Neuronal stem cell (in vitro differentiated cells): ENCODE measurements around the gene ANKMY1.

ENCODE experiments used
- DNase-seq: peaks from one replicate; pipeline ENCODE4 v3.0.0-alpha.2; 2013; ENCODE audit warnings: low spot score
- H2AFZ ChIP-seq: one replicate; pipeline ENCODE4 v1.6.1; 2013; ENCODE audit warnings: mild to moderate bottlenecking, low read length, inconsistent platforms
- H2AK5ac ChIP-seq: 2 replicates; pipeline ENCODE4 v1.6.1; 2013; ENCODE audit warnings: low read depth, mild to moderate bottlenecking, inconsistent platforms, low read length, moderate library complexity, mixed read lengths
- H2BK120ac ChIP-seq: 2 replicates; pipeline ENCODE4 v1.6.1; 2013; ENCODE audit warnings: low read depth, mild to moderate bottlenecking, inconsistent platforms, low read length, moderate library complexity, mixed read lengths
- H2BK12ac ChIP-seq: one replicate; pipeline ENCODE4 v1.6.1; 2013; ENCODE audit warnings: low read length, inconsistent platforms
- H2BK15ac ChIP-seq: 2 replicates; pipeline ENCODE4 v1.6.1; 2013; ENCODE audit warnings: mild to moderate bottlenecking, low read length, inconsistent platforms, mixed read lengths
- H2BK5ac ChIP-seq: one replicate; pipeline ENCODE4 v1.6.1; 2013; ENCODE audit warnings: inconsistent platforms, mild to moderate bottlenecking, low read length, moderate library complexity
- H3K14ac ChIP-seq: one replicate; pipeline ENCODE4 v1.6.1; 2013; ENCODE audit warnings: low read length, inconsistent platforms
- H3K18ac ChIP-seq: 2 replicates; pipeline ENCODE4 v1.6.1; 2013; ENCODE audit warnings: low read length, inconsistent platforms
- H3K23ac ChIP-seq: 2 replicates; pipeline ENCODE4 v1.6.1; 2013; ENCODE audit warnings: low read depth, mild to moderate bottlenecking, mixed read lengths, low read length, inconsistent platforms; ENCODE audit not compliant: poor library complexity
- H3K27ac ChIP-seq: replicated peaks from 3 replicates; pipeline ENCODE4 v1.5.1; 2013; ENCODE audit warnings: low read length, inconsistent platforms
- H3K27me3 ChIP-seq, 3 experiments: 2 replicates each; pipeline ENCODE4 v1.6.1; 2013; ENCODE audit warnings: low read length in 3 of 3, mild to moderate bottlenecking in 2 of 3, inconsistent platforms in 1 of 3, low read depth in 1 of 3, mixed read lengths in 1 of 3, moderate library complexity in 1 of 3; ENCODE audit not compliant: control insufficient read depth in 3 of 3, insufficient read depth in 3 of 3
- H3K36me3 ChIP-seq, 2 donors: replicated peaks in 1 of 2; 2 replicates each; pipeline ENCODE4 v1.6.1; 2013; ENCODE audit warnings: low read length in 2 of 2; ENCODE audit not compliant: control insufficient read depth in 2 of 2, insufficient read depth in 2 of 2
- H3K4ac ChIP-seq: 2 replicates; pipeline ENCODE4 v1.6.1; 2013; ENCODE audit warnings: inconsistent platforms, mild to moderate bottlenecking, low read length, moderate library complexity
- H3K4me1 ChIP-seq, 2 donors: 1 replicate in 1 of 2; 2 replicates in 1 of 2; pipeline ENCODE4 v1.6.1; 2013; ENCODE audit warnings: low read length in 2 of 2, low read depth in 1 of 2; ENCODE audit not compliant: control insufficient read depth in 2 of 2, insufficient read depth in 1 of 2
- H3K4me2 ChIP-seq: one replicate; pipeline ENCODE4 v1.6.1; 2013; ENCODE audit warnings: mild to moderate bottlenecking, low read length, inconsistent platforms; ENCODE audit not compliant: insufficient read depth, poor library complexity, severe bottlenecking
- H3K4me3 ChIP-seq, 2 donors: 2 replicates each; pipeline ENCODE4 v1.5.1; 2013; ENCODE audit warnings: low read length in 2 of 2, mild to moderate bottlenecking in 2 of 2, inconsistent platforms in 1 of 2, moderate library complexity in 1 of 2
- H3K79me1 ChIP-seq: one replicate; pipeline ENCODE4 v1.6.1; 2013; ENCODE audit warnings: low read depth, mild to moderate bottlenecking, inconsistent platforms, low read length, moderate library complexity
- H3K9ac ChIP-seq: one replicate; pipeline ENCODE4 v1.6.1; 2013; ENCODE audit warnings: mild to moderate bottlenecking, low read depth, low read length, inconsistent platforms; ENCODE audit not compliant: poor library complexity
- H3K9me3 ChIP-seq, 2 donors: replicated peaks in 1 of 2; 2 replicates each; pipeline versions ENCODE3 to v1.6.1; 2013; ENCODE audit warnings: low read length in 2 of 2, mild to moderate bottlenecking in 2 of 2, inconsistent platforms in 1 of 2, low read depth in 1 of 2, mixed read lengths in 1 of 2, moderate library complexity in 1 of 2; ENCODE audit not compliant: control insufficient read depth in 2 of 2, insufficient read depth in 1 of 2
- H4K8ac ChIP-seq: one replicate; pipeline ENCODE4 v1.6.1; 2013; ENCODE audit warnings: low read depth, mild to moderate bottlenecking, inconsistent platforms, low read length, moderate library complexity
- H4K91ac ChIP-seq: one replicate; pipeline ENCODE4 v1.6.1; 2013; ENCODE audit warnings: low read length, low read depth, mild to moderate bottlenecking, inconsistent platforms; ENCODE audit not compliant: poor library complexity
- WGBS, 2 donors: extraction: QIAGEN DNeasy Blood & Tissue Kit; methylation state at CpG; one replicate each; pipeline ENCODE4 v1.1.7; 2013; ENCODE audit warnings: missing lambda C conversion rate in 2 of 2, mixed read lengths in 1 of 2; ENCODE audit not compliant: insufficient read length in 2 of 2, insufficient replicate concordance in 1 of 2; ENCODE audit errors: extremely low coverage in 2 of 2; 5-methylcytosine and 5-hydroxymethylcytosine counted together

Gene ANKMY1

DNA sequence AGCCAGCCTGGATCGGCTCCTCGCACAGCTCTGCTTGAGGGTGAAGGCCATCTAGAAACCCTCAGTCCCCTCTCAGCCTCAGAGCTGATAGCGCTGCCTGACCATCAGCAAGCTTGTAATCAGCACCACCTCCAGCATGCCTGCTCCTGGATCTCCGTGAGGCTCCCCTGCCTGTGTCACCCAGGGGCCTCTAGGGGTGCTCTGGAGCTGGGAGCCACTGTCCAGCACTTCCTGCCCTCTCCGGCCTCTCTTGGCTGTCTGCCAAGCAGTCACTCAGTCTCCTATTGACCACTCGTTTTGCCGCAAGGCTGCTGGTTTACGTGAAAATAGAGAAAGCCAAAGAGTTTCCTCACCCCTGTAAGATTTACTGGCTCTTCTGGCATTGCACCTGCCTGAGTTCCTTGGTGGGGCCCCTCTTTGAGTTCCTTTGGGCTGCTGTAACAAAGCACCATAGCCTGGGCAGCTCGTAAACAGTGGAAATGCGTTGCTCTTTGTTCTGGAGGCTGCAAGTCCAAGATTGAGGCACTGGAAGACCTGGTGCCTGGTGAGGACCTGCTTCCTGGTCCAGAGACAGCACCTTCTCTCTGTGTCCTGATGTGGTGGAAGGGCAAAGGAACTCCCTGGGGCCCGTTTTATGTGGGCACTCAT is 46.6 kb upstream of the ANKMY1 start:
- Histone ChIP-seq H2BK15ac (no peak overlapping the region), H2BK12ac (no peak overlapping the region), H2BK120ac (no peak overlapping the region), H3K4me1 (no peaks in the 10 kb centered on the region), H3K14ac (no peak overlapping the region), H2AFZ (peak overlapping the region; percentile 90), H3K23ac (no peak overlapping the region), H2AK5ac (peak overlapping the region; percentile 37), H3K18ac (no peak overlapping the region), H2BK5ac (peak overlapping the region; percentile 68), H3K4me2 (no peak overlapping the region), H3K27ac (no peak overlapping the region), H3K4me3 (peak overlapping the region in 1 of 2 donors; percentile 41), H3K4ac (no peak overlapping the region), H4K8ac (no peak overlapping the region), H3K27me3 (no peaks in the 10 kb centered on the region), H3K36me3 (peaks cover 2 to 4% of the 10 kb centered on the region in 2 donors), H3K79me1 (peaks cover 2% of the 10 kb centered on the region), H3K9ac (no peak overlapping the region), H4K91ac (no peak overlapping the region), H3K9me3 (no peaks in the 10 kb centered on the region)
- no CpG with 5 or more reads among the region's 11 CpGs for WGBS, 2 donors
- no peak for DNase-seq

DNA sequence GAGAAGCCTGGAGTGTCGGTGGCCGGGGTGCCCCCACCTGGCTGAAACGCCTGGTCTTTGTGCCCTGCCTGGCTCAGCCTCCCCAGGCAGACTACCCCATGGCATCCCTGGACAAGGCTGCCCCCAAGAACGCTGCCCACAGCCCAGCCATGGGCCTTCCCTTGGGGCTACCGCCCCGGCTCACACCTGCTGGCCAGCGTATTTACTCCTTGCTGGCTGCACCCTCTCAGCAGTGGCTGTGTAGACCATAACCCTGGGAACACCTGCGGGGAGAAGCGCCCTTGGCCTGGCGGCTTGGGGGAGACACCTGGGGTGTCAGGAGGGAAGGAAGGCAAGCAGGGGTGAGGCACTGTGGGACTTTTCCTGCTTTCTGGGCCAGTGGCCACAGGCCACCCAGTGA is 46.1 kb upstream of the ANKMY1 start:
- no peaks in the 10 kb centered on the region for H3K4me1 ChIP-seq
- no peak overlapping the region for H3K4me2 ChIP-seq
- H2BK5ac ChIP-seq: peak overlapping the region; percentile 68
- H3K4ac ChIP-seq: no peak overlapping the region
- no peak overlapping the region for H2BK15ac ChIP-seq
- no peak overlapping the region for H3K9ac ChIP-seq
- no peak overlapping the region for H4K8ac ChIP-seq
- H2AFZ ChIP-seq: peak overlapping the region; percentile 90
- H3K14ac ChIP-seq: no peak overlapping the region
- peak overlapping the region; percentile 37 for H2AK5ac ChIP-seq
- H2BK12ac ChIP-seq: no peak overlapping the region
- peak overlapping the region; percentile 12 for H4K91ac ChIP-seq
- H3K9me3 ChIP-seq: no peaks in the 10 kb centered on the region
- DNase-seq: no peak
- no CpG with 5 or more reads among the region's 10 CpGs for WGBS, 2 donors
- peaks cover 5 to 7% of the 10 kb centered on the region in 2 donors for H3K36me3 ChIP-seq
- H3K18ac ChIP-seq: no peak overlapping the region
- H3K79me1 ChIP-seq: peaks cover 2% of the 10 kb centered on the region
- H3K27me3 ChIP-seq: no peaks in the 10 kb centered on the region
- H3K4me3 ChIP-seq: no peak overlapping the region
- H3K27ac ChIP-seq: no peak overlapping the region
- no peak overlapping the region for H2BK120ac ChIP-seq
- H3K23ac ChIP-seq: no peak overlapping the region

DNA sequence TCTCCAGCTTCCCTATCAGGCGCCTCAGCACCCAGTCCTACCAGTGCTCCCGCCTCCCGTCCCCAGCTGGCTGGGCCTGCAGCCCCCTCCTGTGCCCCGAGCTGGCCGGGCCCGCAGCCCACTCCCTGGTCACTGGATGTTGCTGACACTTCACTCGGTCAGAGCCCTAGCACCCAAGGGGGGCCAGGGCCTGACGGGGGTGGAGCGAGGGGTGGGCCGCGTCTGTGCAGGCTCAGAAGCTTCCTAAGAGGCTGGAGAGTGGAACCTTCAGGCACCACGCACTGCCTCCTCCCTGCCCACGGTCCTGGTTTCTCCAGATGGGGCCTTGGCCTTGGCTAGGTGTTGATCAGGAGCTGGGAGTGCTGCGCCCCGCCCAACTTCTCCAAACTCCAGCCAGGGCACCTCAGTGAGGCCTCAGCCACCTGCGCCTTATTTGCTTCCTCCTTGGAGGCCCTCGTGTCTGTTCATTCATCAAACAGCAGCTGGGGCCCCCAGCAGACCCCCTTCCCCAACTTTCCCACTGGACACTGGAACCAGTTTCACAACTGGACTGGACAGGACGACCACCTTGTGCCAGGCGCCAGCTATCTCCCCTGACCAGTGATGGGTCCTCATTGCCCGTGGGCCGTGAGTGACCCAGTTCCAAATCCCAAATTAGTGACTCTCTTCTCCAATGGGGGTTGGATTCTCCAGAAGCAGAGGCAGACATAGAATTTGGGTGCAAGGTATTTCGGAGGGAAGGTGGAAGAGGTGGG is 45.5 kb upstream of the ANKMY1 start:
- Histone ChIP-seq H2AFZ (no peak overlapping the region), H2BK5ac (peak overlapping the region; percentile 68), H2BK12ac (no peak overlapping the region), H2BK120ac (no peak overlapping the region), H3K4me2 (no peak overlapping the region), H2AK5ac (no peak overlapping the region), H4K91ac (no peak overlapping the region), H3K18ac (peak overlapping the region; percentile 28), H3K4me3 (no peak overlapping the region), H3K9ac (no peak overlapping the region), H3K27ac (no peak overlapping the region), H3K4ac (no peak overlapping the region), H3K9me3 (no peaks in the 10 kb centered on the region), H3K14ac (no peak overlapping the region), H2BK15ac (no peak overlapping the region), H3K27me3 (no peaks in the 10 kb centered on the region), H4K8ac (peak overlapping the region; percentile 65), H3K36me3 (peaks cover 10% of the 10 kb centered on the region in 2 donors), H3K23ac (peak overlapping the region; percentile 31), H3K79me1 (peaks cover 2% of the 10 kb centered on the region), H3K4me1 (no peaks in the 10 kb centered on the region)
- DNase-seq: no peak
- no CpG with 5 or more reads among the region's 22 CpGs for WGBS, 2 donors

DNA sequence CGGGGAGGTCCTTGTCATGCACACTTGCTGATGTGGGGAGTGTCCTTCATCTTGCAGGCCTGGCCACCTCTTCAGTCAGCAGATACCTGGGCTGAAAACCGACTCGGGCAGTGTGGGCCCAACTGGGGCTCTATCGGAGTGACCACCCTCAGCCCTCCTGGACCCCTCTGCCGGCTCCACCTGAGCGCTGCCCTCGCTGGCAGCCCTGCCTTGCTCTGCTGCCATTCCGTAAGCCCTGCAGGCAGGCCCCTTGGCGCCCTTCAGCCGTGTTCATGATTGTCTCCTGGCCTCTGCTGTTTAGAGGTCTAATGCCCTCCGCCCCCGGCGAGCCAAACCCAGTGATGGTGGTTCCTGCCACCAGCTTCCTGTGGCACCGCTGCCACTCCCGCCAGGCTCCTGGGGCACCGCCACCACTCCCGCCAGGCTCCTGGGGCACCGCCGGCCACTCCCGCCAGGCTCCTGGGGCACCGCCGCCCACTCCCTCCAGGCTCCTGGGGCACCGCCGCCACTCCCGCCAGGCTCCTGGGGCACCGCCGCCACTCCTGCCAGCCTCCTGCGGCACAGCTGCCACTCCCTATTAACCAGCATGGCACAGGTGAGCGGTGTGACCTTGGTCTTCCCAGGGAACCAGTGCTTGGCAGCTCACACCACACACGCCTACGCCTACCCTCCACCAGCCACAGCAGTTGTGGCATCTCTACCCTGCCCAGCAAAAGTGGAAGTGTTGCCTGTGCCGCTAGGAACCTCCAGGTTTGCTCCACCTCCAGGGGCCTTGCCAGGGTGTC is 44.7 kb upstream of the ANKMY1 start:
- Histone ChIP-seq H4K91ac (no peak overlapping the region), H3K14ac (no peak overlapping the region), H3K9ac (no peak overlapping the region), H3K27ac (no peak overlapping the region), H2BK5ac (no peak overlapping the region), H3K18ac (no peak overlapping the region), H2BK120ac (no peak overlapping the region), H2AFZ (no peak overlapping the region), H3K4me3 (no peak overlapping the region), H2AK5ac (no peak overlapping the region), H4K8ac (peak overlapping the region; percentile 65), H3K27me3 (no peaks in the 10 kb centered on the region), H3K79me1 (peaks cover 4% of the 10 kb centered on the region), H2BK15ac (no peak overlapping the region), H3K36me3 (peaks cover 15 to 16% of the 10 kb centered on the region in 2 donors), H3K4ac (no peak overlapping the region), H3K23ac (peak overlapping the region; percentile 31), H2BK12ac (no peak overlapping the region), H3K4me2 (no peak overlapping the region), H3K9me3 (no peaks in the 10 kb centered on the region), H3K4me1 (no peaks in the 10 kb centered on the region)
- no peak for DNase-seq
- WGBS, 2 donors: no CpG with 5 or more reads among the region's 32 CpGs
